Right ventricle myocardium superior (tissue), 1 donor: ENCODE measurements around the gene NRXN2. TPM values are rescaled to one million over a fixed set of nuclear protein-coding genes. Genes with fewer than 3 reads are reported as not detected.
A peak's percentile ranks its signal among the peaks of the same experiment; 100 is the strongest.
"Not testable (repeated sequence)": the region's sequence is repeated elsewhere in the genome, so short reads cannot be mapped to it uniquely, and the experiment has no call there.

Source experiments
- ATAC-seq: fragments of 200-7000 bp; cut with Tn5 transposase; one replicate; pipeline ENCODE4 v1.9.1; 2020; ENCODE audit warnings: mild to moderate bottlenecking; ENCODE audit not compliant: poor library complexity
- DNase-seq: peaks from one replicate; pipeline ENCODE4 v3.0.0-alpha.2; 2020
- intact Hi-C: fragments of 100-400 bp; cut with DNase I; formaldehyde crosslinking; loops from one replicate; pipeline ENCODE4 v1.11.2; 2022
- total RNA-seq: library from RNA; stranded (reverse); fragmentation: NEBNext Ultra II Directional; extraction: Animal tissue kit (Norgen Biotek cat#: 25700); gene quantifications from one replicate; pipeline ENCODE4 v1.2.1, GENCODE V29; 2021
- donor health status: DM: no; HTN: yes; CAD: no; lungs with severe emphysema.

NRXN2 gene
- total RNA-seq, 1 donor from 2014 or later = 0.86 TPM

- DNase-seq, intact Hi-C loops, ATAC-seq: not testable (repeated sequence)
Observed at GRCh38 chr11:64664236-64664870, 58.6 kb downstream of the NRXN2 start.

- DNase-seq (no peak), ATAC-seq (no peak)
- intact Hi-C loops = no loop called here
Observed at GRCh38 chr11:64663656-64664055, 59.3 kb downstream of the NRXN2 start.

- ATAC-seq = no peak
- intact Hi-C loops = no loop called here
- no peak for DNase-seq
Observed at GRCh38 chr11:64661614-64662013, 61.4 kb downstream of the NRXN2 start.

- peak; percentile 71 for DNase-seq
- intact Hi-C loops = no loop called here
Observed at GRCh38 chr11:64661146-64661545, 61.9 kb downstream of the NRXN2 start.

GRCh38 chr11:64660706-64661105, 62.3 kb downstream of the NRXN2 start:
- ATAC-seq (no peak), DNase-seq (no peak)
- intact Hi-C loops = no loop called here

More at GRCh38 chr11:64661146-64661545, 61.9 kb downstream of the NRXN2 start:
- peak; percentile 73 for ATAC-seq

- no peak for ATAC-seq
- intact Hi-C loops = no loop called here
- no peak for DNase-seq
Observed at GRCh38 chr11:64660205-64660604, 62.8 kb downstream of the NRXN2 start.

GRCh38 chr11:64659417-64660144, 63.4 kb downstream of the NRXN2 start:
- ATAC-seq = no peak
- DNase-seq = no peak
- intact Hi-C loops = no loop called here

GRCh38 chr11:64658265-64658664, 64.7 kb downstream of the NRXN2 start:
- intact Hi-C loops = no loop called here
- DNase-seq = no peak
- no peak for ATAC-seq

- no peak for ATAC-seq
Observed at GRCh38 chr11:64656862-64657261, 66.1 kb downstream of the NRXN2 start.

GRCh38 chr11:64655941-64656601, 66.9 kb downstream of the NRXN2 start:
- ATAC-seq = no peak
- DNase-seq = no peak
- intact Hi-C loops = no loop called here

More at GRCh38 chr11:64656862-64657261, 66.1 kb downstream of the NRXN2 start:
- DNase-seq = no peak
- intact Hi-C loops = no loop called here

- intact Hi-C loops = no loop called here
- ATAC-seq = peak; percentile 38
- no peak for DNase-seq
Observed at GRCh38 chr11:64654958-64655541, 67.9 kb downstream of the NRXN2 start.

GRCh38 chr11:64654439-64654838, 68.6 kb downstream of the NRXN2 start:
- no peak for ATAC-seq
- intact Hi-C loops = no loop called here

GRCh38 chr11:64653388-64653973, 69.5 kb downstream of the NRXN2 start:
- DNase-seq (no peak), ATAC-seq (no peak)
- intact Hi-C loops = loop anchor here (2.0 kb wide), 1 partner anchor 205 kb away; no protein-coding TSS in a partner anchor

More at GRCh38 chr11:64654439-64654838, 68.6 kb downstream of the NRXN2 start:
- no peak for DNase-seq

GRCh38 chr11:64652586-64653387, 70.2 kb downstream of the NRXN2 start:
- intact Hi-C loops = loop anchor here (2.0 kb wide), 1 partner anchor 204 kb away; no protein-coding TSS in a partner anchor
- ATAC-seq (peak; percentile 82), DNase-seq (peak; percentile 83)

- no peak for ATAC-seq
- intact Hi-C loops = no loop called here
- no peak for DNase-seq
Observed at GRCh38 chr11:64650923-64651523, 72.0 kb downstream of the NRXN2 start.

GRCh38 chr11:64649291-64649697, 73.7 kb downstream of the NRXN2 start:
- DNase-seq = no peak
- intact Hi-C loops = no loop called here
- ATAC-seq = no peak

- intact Hi-C loops = no loop called here
- DNase-seq (no peak), ATAC-seq (no peak)
Observed at GRCh38 chr11:64648551-64648950, 74.4 kb downstream of the NRXN2 start.
